ENCODE measurements around the gene L3MBTL4.

The L3MBTL4 gene

DNA sequence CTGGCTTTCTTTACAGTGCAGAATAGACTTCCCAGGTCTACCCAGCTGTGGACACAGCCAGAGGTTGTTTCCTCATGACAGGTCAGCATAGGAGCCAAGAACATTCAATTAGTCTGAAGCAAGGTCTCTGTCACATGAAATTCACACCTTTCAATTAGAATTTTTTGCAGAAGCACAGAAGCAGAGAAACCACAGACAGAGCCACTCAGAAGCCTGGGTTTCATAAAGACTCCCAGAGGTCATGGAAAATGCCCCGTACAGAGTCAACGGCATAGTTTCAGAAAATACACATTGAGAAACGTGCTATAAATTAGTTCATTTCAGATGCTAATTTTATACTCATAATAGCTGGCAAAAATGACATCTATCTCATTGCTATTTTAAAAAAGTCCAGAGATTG lies 432.4 kb downstream of the L3MBTL4 start:
- DNase-seq = no peak
- Histone ChIP-seq H3K36me3 (no peaks in the 10 kb centered on the region), H3K4me1 (no peaks in the 10 kb centered on the region), H3K4me3 (ENCODE audit: low read depth, low read length) (no peak overlapping the region), H3K27me3 (no peaks in the 10 kb centered on the region), H3K9me3 (no peaks in the 10 kb centered on the region)
- TF ChIP-seq, protein P1, sequence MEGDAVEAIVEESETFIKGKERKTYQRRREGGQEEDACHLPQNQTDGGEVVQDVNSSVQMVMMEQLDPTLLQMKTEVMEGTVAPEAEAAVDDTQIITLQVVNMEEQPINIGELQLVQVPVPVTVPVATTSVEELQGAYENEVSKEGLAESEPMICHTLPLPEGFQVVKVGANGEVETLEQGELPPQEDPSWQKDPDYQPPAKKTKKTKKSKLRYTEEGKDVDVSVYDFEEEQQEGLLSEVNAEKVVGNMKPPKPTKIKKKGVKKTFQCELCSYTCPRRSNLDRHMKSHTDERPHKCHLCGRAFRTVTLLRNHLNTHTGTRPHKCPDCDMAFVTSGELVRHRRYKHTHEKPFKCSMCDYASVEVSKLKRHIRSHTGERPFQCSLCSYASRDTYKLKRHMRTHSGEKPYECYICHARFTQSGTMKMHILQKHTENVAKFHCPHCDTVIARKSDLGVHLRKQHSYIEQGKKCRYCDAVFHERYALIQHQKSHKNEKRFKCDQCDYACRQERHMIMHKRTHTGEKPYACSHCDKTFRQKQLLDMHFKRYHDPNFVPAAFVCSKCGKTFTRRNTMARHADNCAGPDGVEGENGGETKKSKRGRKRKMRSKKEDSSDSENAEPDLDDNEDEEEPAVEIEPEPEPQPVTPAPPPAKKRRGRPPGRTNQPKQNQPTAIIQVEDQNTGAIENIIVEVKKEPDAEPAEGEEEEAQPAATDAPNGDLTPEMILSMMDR (IDR thresholded peaks at IDR 0.05; ENCODE audit: low read depth, low read length) = no peak

DNA sequence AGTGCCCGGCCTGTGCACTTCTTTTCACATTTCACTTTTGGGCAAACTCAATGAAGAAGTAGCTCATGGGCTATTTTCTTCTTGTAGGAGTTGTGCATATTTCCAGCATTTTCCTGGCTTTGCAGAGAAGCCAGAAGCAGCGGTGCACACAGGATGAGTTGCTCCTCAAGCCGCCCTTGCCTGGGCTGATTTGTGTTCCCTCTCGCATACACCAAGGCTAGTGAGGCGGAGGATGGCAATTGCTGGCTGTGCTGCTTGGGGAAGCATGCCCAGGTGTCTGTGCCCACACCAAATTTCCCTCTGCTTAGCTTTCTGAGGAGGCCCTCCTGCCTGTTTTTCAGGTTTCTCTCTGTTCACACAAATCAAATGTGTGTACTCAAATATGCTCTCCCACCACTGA lies 434.0 kb downstream of the L3MBTL4 start:
- Histone ChIP-seq H3K4me1 (no peaks in the 10 kb centered on the region), H3K36me3 (no peaks in the 10 kb centered on the region), H3K4me3 (ENCODE audit: low read depth, low read length) (no peak overlapping the region), H3K9me3 (no peaks in the 10 kb centered on the region), H3K27me3 (no peaks in the 10 kb centered on the region)
- no peak for DNase-seq
- TF ChIP-seq, protein P1 (IDR thresholded peaks at IDR 0.05; ENCODE audit: low read depth, low read length) = no peak

DNA sequence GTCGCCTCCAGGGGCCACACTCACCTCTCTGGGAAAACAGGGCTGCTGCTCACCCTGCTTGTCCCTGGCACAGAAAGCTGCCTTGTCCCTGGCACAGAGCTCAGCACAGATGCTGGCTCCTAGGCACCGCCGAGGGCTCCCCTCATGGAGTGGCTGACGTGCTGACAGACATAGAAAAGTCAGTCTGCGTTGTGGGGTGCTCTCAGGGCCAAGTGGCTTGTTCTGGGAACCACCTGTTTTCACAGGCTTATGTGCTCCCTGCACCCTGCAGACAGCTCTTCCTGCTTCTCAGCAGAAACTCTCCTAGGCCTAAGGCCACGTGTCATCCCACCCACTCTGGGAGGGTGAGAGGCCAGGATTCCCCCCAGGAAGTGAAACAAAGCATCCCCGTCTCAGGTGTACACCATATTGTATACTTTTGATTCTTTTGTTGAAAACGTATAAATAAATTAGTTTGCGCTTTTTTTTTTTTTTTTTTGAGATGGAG lies 434.7 kb downstream of the L3MBTL4 start:
- TF ChIP-seq, protein P1 (IDR thresholded peaks at IDR 0.05; ENCODE audit: low read depth, low read length) = no peak
- DNase-seq = no peak

DNA sequence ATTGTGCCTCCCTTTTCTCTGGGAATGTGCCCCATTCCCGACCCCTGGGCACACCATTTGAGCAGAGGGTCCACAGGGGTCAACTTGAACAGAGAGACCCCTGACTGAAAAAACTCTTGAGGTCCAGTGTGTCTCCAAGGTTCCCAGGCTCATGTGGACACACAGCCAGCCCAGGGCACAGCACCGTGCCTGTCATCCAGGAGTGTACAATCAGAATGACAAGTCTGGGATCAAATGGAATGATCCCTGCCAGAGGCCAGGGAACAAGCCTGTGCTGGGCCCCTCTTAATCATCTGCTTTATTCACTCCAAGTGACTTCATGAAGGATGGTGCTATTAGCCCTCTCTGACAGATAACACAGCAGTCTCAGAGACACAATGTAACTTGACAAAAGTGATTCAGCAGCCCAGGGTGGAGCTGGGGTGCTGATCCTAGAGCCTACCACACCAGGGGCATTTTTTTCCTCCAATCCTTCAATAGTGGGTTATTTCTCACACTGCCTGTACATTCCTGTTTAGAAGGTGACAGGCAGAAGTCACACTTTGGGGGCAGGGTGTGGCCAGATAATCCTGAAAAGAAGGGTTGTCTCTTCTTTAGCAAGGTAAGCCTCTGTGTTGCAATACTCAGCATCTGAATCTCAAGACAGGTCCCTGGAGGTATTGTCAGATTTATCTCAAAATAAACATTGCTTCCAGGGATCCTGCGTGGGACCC lies 435.4 kb downstream of the L3MBTL4 start:
- Histone ChIP-seq H3K4me1 (no peaks in the 10 kb centered on the region), H3K27me3 (no peaks in the 10 kb centered on the region), H3K4me3 (ENCODE audit: low read depth, low read length) (no peak overlapping the region), H3K36me3 (no peaks in the 10 kb centered on the region), H3K9me3 (no peaks in the 10 kb centered on the region)
- no peak for DNase-seq
- TF ChIP-seq, protein P1 (IDR thresholded peaks at IDR 0.05; ENCODE audit: low read depth, low read length) = no peak

More for the DNA sequence above, 434.7 kb downstream of the L3MBTL4 start:
- no peaks in the 10 kb centered on the region for H3K36me3 ChIP-seq
- no peaks in the 10 kb centered on the region for H3K9me3 ChIP-seq
- H3K4me1 ChIP-seq = no peaks in the 10 kb centered on the region
- H3K27me3 ChIP-seq = no peaks in the 10 kb centered on the region
- no peak overlapping the region for H3K4me3 ChIP-seq (ENCODE audit: low read depth, low read length)

DNA sequence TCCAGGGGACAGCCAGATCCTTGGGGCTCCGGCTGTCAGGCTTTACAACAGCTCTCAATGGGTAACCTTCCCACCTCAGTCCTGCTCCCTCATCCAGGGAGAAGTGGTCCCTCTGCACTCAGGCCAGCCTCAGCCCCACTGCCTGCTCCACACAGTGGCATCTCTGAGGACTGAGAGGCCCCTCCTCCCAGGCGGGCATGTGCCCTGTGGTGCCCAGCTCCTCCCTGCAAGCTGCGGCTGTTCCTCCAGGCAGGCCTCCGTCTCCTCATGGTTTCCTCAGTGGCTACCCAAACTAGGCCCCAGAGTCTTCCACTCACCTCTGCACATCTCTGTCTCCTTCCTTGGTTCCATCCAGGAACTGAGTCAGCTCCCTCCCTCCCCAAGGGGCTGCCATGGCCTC lies 437.7 kb downstream of the L3MBTL4 start:
- Histone ChIP-seq H3K9me3 (no peaks in the 10 kb centered on the region), H3K36me3 (no peaks in the 10 kb centered on the region), H3K4me1 (no peaks in the 10 kb centered on the region), H3K27me3 (no peaks in the 10 kb centered on the region), H3K4me3 (ENCODE audit: low read depth, low read length) (no peak overlapping the region)
- TF ChIP-seq, protein P1 (IDR thresholded peaks at IDR 0.05; ENCODE audit: low read depth, low read length) = no peak
- no peak for DNase-seq
